NT2/D1 (cell line): Measurements from ENCODE around the gene DOCK2.

Experiments used
- SUZ12 ChIP-seq: IDR thresholded peaks from 2 replicates; pipeline ENCODE4 v1.6.1; 2011; ENCODE audit not compliant: insufficient read length, insufficient read depth; ENCODE audit errors: extremely low read depth
- YY1 ChIP-seq: IDR thresholded peaks from 2 replicates; pipeline ENCODE4 v1.6.1; 2011; ENCODE audit not compliant: insufficient read length, insufficient read depth
- ZNF274 ChIP-seq: IDR thresholded peaks from 2 replicates; pipeline ENCODE4 v1.6.1; 2011; ENCODE audit warnings: mild to moderate bottlenecking, low read depth, low read length

DNA sequence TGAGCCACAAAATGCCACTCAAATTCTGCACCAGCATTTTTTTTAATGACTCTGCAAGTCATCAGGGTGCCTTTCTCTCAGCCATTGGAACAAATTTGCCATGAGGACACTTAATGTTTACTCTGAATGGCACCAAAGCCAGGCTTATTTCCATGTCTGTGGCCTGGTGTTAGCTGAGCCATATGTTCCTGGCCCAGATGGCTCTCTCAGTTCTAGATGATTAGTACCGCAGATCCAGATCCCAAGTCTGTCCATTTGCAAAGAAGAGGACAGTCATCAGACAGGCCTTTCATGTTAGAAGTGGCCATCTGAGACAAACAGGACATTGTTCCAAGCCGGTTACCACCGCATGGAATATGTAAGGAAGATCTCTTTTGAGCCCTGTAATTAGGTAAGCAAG lies 272.9 kb downstream of the DOCK2 start:
- TF ChIP-seq ZNF274 (no peak), YY1 (no peak), SUZ12 (no peak)
